H9 (cell line): ENCODE data around the gene SLCO4A1. TPM values are rescaled to one million over a fixed set of nuclear protein-coding genes. Genes with fewer than 3 reads are reported as not detected.

Experiments used
- DNase-seq: peaks from one replicate; pipeline ENCODE4 v3.0.0-alpha.2; 2017
- H2AFZ ChIP-seq: one replicate; pipeline ENCODE4 v1.6.1; 2013; ENCODE audit warnings: mild to moderate bottlenecking, low read length, control low read depth, moderate library complexity
- H2AK5ac ChIP-seq: 2 replicates; pipeline ENCODE4 v1.6.1; 2013; ENCODE audit warnings: low read length, control low read depth, mixed read lengths; ENCODE audit not compliant: insufficient read length
- H2BK120ac ChIP-seq: one replicate; pipeline ENCODE4 v1.6.1; 2013; ENCODE audit warnings: low read depth, mild to moderate bottlenecking, low read length, control low read depth, inconsistent platforms; ENCODE audit not compliant: poor library complexity, severe bottlenecking
- H2BK12ac ChIP-seq: 2 replicates; pipeline ENCODE4 v1.6.1; 2013; ENCODE audit warnings: low read length, control low read depth, mixed read lengths, low read depth; ENCODE audit not compliant: insufficient read length
- H2BK15ac ChIP-seq: 2 replicates; pipeline ENCODE4 v1.6.1; 2013; ENCODE audit warnings: low read depth, low read length, control low read depth
- H2BK20ac ChIP-seq: one replicate; pipeline ENCODE4 v1.6.1; 2013; ENCODE audit warnings: low read depth, mild to moderate bottlenecking, low read length, control low read depth, inconsistent platforms; ENCODE audit not compliant: poor library complexity, severe bottlenecking
- H2BK5ac ChIP-seq: 2 replicates; pipeline ENCODE4 v1.6.1; 2013; ENCODE audit warnings: low read length, control low read depth, mixed read lengths; ENCODE audit not compliant: insufficient read length
- H3K14ac ChIP-seq: 2 replicates; pipeline ENCODE4 v1.6.1; 2013; ENCODE audit warnings: low read length, control low read depth; ENCODE audit not compliant: insufficient read depth
- H3K18ac ChIP-seq: 2 replicates; pipeline ENCODE4 v1.6.1; 2013; ENCODE audit warnings: low read depth, mild to moderate bottlenecking, mixed read lengths, low read length, control low read depth; ENCODE audit not compliant: insufficient read length
- H3K23ac ChIP-seq: 2 replicates; pipeline ENCODE4 v1.6.1; 2013; ENCODE audit warnings: low read length, control low read depth, mixed read lengths, low read depth; ENCODE audit not compliant: insufficient read length
- H3K23me2 ChIP-seq: 2 replicates; pipeline ENCODE4 v1.6.1; 2013; ENCODE audit warnings: low read depth, mild to moderate bottlenecking, mixed read lengths, low read length, control low read depth; ENCODE audit not compliant: insufficient read length, poor library complexity, severe bottlenecking
- H3K27ac ChIP-seq: 2 replicates; pipeline ENCODE4 v1.5.1; 2013; ENCODE audit warnings: low read length, control low read depth, mixed read lengths, low read depth; ENCODE audit not compliant: insufficient read length
- H3K27me3 ChIP-seq: 2 replicates; pipeline ENCODE4 v1.6.1; 2013; ENCODE audit warnings: low read length, control low read depth, inconsistent platforms; ENCODE audit not compliant: insufficient read depth
- H3K4ac ChIP-seq: 2 replicates; pipeline ENCODE4 v1.6.1; 2013; ENCODE audit warnings: low read depth, mild to moderate bottlenecking, control low read depth, inconsistent platforms, low read length, moderate library complexity
- H3K4me1 ChIP-seq: 2 replicates; pipeline ENCODE4 v1.6.1; 2013; ENCODE audit warnings: low read length, control low read depth, inconsistent platforms; ENCODE audit not compliant: insufficient read depth
- H3K4me2 ChIP-seq: 2 replicates; pipeline ENCODE4 v1.6.1; 2013; ENCODE audit warnings: low read length, control low read depth, mixed read lengths; ENCODE audit not compliant: insufficient read length, insufficient read depth
- H3K56ac ChIP-seq: 2 replicates; pipeline ENCODE4 v1.6.1; 2013; ENCODE audit warnings: low read depth, mild to moderate bottlenecking, mixed read lengths, low read length, control low read depth; ENCODE audit not compliant: insufficient read length
- H3K79me1 ChIP-seq: 2 replicates; pipeline ENCODE4 v1.6.1; 2013; ENCODE audit warnings: low read depth, mild to moderate bottlenecking, moderate library complexity, low read length, control low read depth, inconsistent platforms; ENCODE audit not compliant: insufficient read depth, poor library complexity, severe bottlenecking
- H3K79me2 ChIP-seq: 2 replicates; pipeline ENCODE4 v1.6.1; 2013; ENCODE audit warnings: low read length, control low read depth, inconsistent platforms; ENCODE audit not compliant: insufficient read depth
- H3K9ac ChIP-seq: 2 replicates; pipeline ENCODE4 v1.6.1; 2013; ENCODE audit warnings: low read length, control low read depth, mixed read lengths; ENCODE audit not compliant: insufficient read length; ENCODE audit errors: extremely low read depth
- H3K9me3 ChIP-seq: one replicate; pipeline ENCODE4 v1.6.1; 2013; ENCODE audit warnings: low read depth, low read length, inconsistent platforms; ENCODE audit not compliant: control insufficient read depth
- H3T11ph ChIP-seq: one replicate; pipeline ENCODE4 v1.6.1; 2013; ENCODE audit warnings: mild to moderate bottlenecking, low read length, control low read depth, inconsistent platforms
- H4K20me1 ChIP-seq: one replicate; pipeline ENCODE4 v1.6.1; 2013; ENCODE audit not compliant: control insufficient read depth, insufficient read length, insufficient read depth
- H4K5ac ChIP-seq: 2 replicates; pipeline ENCODE4 v1.6.1; 2013; ENCODE audit warnings: low read depth, mild to moderate bottlenecking, mixed read lengths, low read length, control low read depth; ENCODE audit not compliant: insufficient read length
- H4K8ac ChIP-seq: replicated peaks from 2 replicates; pipeline ENCODE4 v1.6.1; 2013; ENCODE audit warnings: low read length, control low read depth, mixed read lengths, low read depth; ENCODE audit not compliant: insufficient read length
- H4K91ac ChIP-seq: 2 replicates; pipeline ENCODE4 v1.6.1; 2013; ENCODE audit warnings: low read depth, mild to moderate bottlenecking, moderate library complexity, mixed read lengths, low read length, control low read depth; ENCODE audit not compliant: insufficient read length
- H3K27ac Mint-ChIP-seq, 3 experiments: 2 replicates in 2 of 3; 3 replicates in 1 of 3; pipeline ENCODE4 v1.8.0; 2020 to 2021; ENCODE audit warnings: mixed read lengths in 3 of 3, mild to moderate bottlenecking in 1 of 3, moderate library complexity in 1 of 3
- H3K27me3 Mint-ChIP-seq: 2 replicates; pipeline ENCODE4 v1.8.0; 2021; ENCODE audit warnings: low read depth, mild to moderate bottlenecking, moderate library complexity, mixed read lengths
- H3K36me3 Mint-ChIP-seq, 3 experiments: 2 replicates in 2 of 3; 3 replicates in 1 of 3; pipeline ENCODE4 v1.8.0; 2020 to 2021; ENCODE audit warnings: low read depth in 3 of 3, mixed read lengths in 3 of 3; ENCODE audit not compliant: insufficient read depth in 1 of 3
- H3K4me1 Mint-ChIP-seq, 2 experiments: 2 replicates each; pipeline ENCODE4 v1.8.0; 2020; ENCODE audit warnings: mixed read lengths in 2 of 2
- H3K4me3 Mint-ChIP-seq, 2 experiments: 2 replicates in 1 of 2; 3 replicates in 1 of 2; pipeline ENCODE4 v1.8.0; 2020 to 2021; ENCODE audit warnings: mild to moderate bottlenecking in 2 of 2, mixed read lengths in 2 of 2, moderate library complexity in 1 of 2
- H3K9me3 Mint-ChIP-seq, 2 experiments: 2 replicates in 1 of 2; 3 replicates in 1 of 2; pipeline ENCODE4 v1.8.0; 2020; ENCODE audit warnings: mild to moderate bottlenecking in 2 of 2, mixed read lengths in 2 of 2, moderate library complexity in 1 of 2
- CTCF ChIP-seq: fragments of 200-600 bp; sonication (generic); conservative IDR thresholded peaks from 3 replicates; pipeline ENCODE4 v1.8.0; 2021; ENCODE audit warnings: antibody characterized with exemption, mild to moderate bottlenecking
- WGBS: extraction: QIAGEN DNeasy Blood & Tissue Kit; methylation state at CpG from one replicate; pipeline ENCODE4 v1.1.7; 2013; ENCODE audit warnings: missing lambda C conversion rate, low lambda C conversion rate, mixed read lengths; ENCODE audit not compliant: insufficient read length; ENCODE audit errors: extremely low coverage; 5-methylcytosine and 5-hydroxymethylcytosine counted together
- total RNA-seq: library from RNA; stranded (reverse); gene quantifications from 2 replicates; pipeline ENCODE4 v1.2.1, GENCODE V29; 2021

SLCO4A1 gene
- total RNA-seq, 1 experiment from 2014 or later = 9.4 TPM

- no peak overlapping the region for H3T11ph ChIP-seq
- no peaks in the 10 kb centered on the region for H4K20me1 ChIP-seq
- no peaks in the 10 kb centered on the region for H3K9me3 ChIP-seq
- H3K36me3 Mint-ChIP-seq = peaks cover 0 to 2% (median 2%) of the 10 kb centered on the region in 3 experiments; a peak in 1 of 7 replicates
- peaks cover 14 to 28% of the 10 kb centered on the region in 2 experiments for H3K4me1 Mint-ChIP-seq
- TF ChIP-seq CTCF = no peak
- peaks cover 5% of the 10 kb centered on the region for H3K23me2 ChIP-seq
- H2BK20ac ChIP-seq = no peak overlapping the region
- peaks cover 5% of the 10 kb centered on the region for H3K4me1 ChIP-seq
- H3K56ac ChIP-seq = no peak overlapping the region
- H3K27me3 Mint-ChIP-seq = peaks cover 27% of the 10 kb centered on the region
- H2BK15ac ChIP-seq = no peak overlapping the region
- DNase-seq = no peak
- H3K14ac ChIP-seq = no peak overlapping the region; the same call in 1 of the 2 replicates
- peaks cover 4% of the 10 kb centered on the region; the same call in 1 of the 2 replicates for H3K27me3 ChIP-seq
- no peak overlapping the region for H4K8ac ChIP-seq
- H3K9me3 Mint-ChIP-seq = no peaks in the 10 kb centered on the region
- no CpG with 5 or more reads among the region's 12 CpGs for WGBS
- H2AFZ ChIP-seq = no peak overlapping the region
- no peaks in the 10 kb centered on the region for H3K79me1 ChIP-seq
- H3K79me2 ChIP-seq = peaks cover 3% of the 10 kb centered on the region; the same call in 1 of the 2 replicates
- H3K4ac ChIP-seq = no peak overlapping the region
- no peak overlapping the region for H2BK12ac ChIP-seq
- no peak overlapping the region for H4K91ac ChIP-seq
- peak overlapping the region in 1 of 3 experiments; percentile 52; a peak in 1 of 7 replicates for H3K27ac Mint-ChIP-seq
- no peak overlapping the region for H2AK5ac ChIP-seq
- no peak overlapping the region for H3K27ac ChIP-seq
- H2BK5ac ChIP-seq = no peak overlapping the region
- H3K23ac ChIP-seq = no peak overlapping the region
- H2BK120ac ChIP-seq = no peak overlapping the region
- no peak overlapping the region for H3K4me2 ChIP-seq
- H3K9ac ChIP-seq = no peak overlapping the region
- no peak overlapping the region; a peak in 1 of 5 replicates for H3K4me3 Mint-ChIP-seq
- H4K5ac ChIP-seq = no peak overlapping the region
- H3K18ac ChIP-seq = no peak overlapping the region
Observed at GRCh38 chr20:62646851-62647520, 4.7 kb downstream of the SLCO4A1 start.
